ENCODE results near the gene PLAC9.
A peak's percentile ranks its signal among the peaks of the same experiment; 100 is the strongest.

PLAC9 gene

DNA sequence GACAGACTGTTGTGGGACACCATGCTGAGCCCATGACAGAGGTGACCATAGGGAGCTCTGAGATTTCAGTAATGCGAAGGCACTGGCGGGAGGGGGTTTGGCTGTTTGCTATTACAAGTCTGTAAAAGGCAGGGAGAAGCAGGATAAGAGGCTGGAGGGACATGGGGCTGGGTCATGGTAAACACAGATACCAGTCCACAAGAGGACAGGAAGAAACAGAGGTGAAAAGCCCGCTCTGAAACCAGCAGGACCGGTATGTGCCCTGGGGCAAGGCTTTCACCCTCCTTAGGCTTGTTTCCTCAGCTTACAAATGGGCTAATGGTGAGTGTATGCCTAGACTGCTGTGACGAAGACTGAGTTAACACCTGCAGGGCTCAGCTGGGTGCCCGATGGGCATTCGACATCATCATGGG, 38.7 kb downstream of the PLAC9 start:
- no peaks in the 10 kb centered on the region for H3K9me3 ChIP-seq (ENCODE audit: insufficient read depth, low read depth, low read length)
- no peak overlapping the region for H3K9ac ChIP-seq (ENCODE audit: low read depth, low read length)
- peaks cover 17% of the 10 kb centered on the region; the same call in 1 of the 2 replicates for H3K4me1 ChIP-seq (ENCODE audit: insufficient read depth, low read length)

DNA sequence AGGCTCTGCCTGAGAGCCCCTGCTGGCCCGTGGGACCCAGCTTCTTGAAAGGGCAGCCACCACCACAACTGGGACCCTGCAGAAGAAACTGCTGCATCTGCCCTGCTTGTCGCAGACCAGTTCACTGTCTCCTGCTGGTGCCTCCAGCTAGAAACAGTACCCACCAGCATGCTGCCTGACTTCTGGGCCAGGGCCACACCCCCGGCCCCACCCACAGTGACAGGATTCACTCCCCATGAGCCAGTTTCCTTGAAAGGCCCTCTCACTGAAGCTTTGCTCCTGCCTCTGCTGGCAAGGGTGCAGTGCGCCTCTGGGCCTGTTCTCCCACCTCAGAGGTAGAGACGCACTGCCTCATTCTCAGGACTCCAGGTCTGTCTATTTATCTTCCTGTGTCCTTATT, 40.4 kb downstream of the PLAC9 start:
- Histone ChIP-seq H3K4me1 (ENCODE audit: insufficient read depth, low read length) (peaks cover 17% of the 10 kb centered on the region; the same call in 1 of the 2 replicates), H3K4me3 (ENCODE audit: low read length) (no peak overlapping the region), H3K9me3 (ENCODE audit: insufficient read depth, low read depth, low read length) (no peaks in the 10 kb centered on the region), H3K9ac (ENCODE audit: low read depth, low read length) (no peak overlapping the region), H3K36me3 (ENCODE audit: insufficient read depth, low read length) (no peaks in the 10 kb centered on the region), H3K27ac (ENCODE audit: low read depth, low read length) (no peak overlapping the region), H3K27me3 (ENCODE audit: insufficient read depth, low read length) (no peaks in the 10 kb centered on the region)
- WGBS: 79% methylated on average over 5 of the region's 5 CpGs

More for the DNA sequence above, 38.7 kb downstream of the PLAC9 start:
- 57% methylated on average over 7 of the region's 7 CpGs for WGBS
- Histone ChIP-seq H3K27me3 (ENCODE audit: insufficient read depth, low read length) (no peaks in the 10 kb centered on the region), H3K4me3 (ENCODE audit: low read length) (no peak overlapping the region), H3K36me3 (ENCODE audit: insufficient read depth, low read length) (no peaks in the 10 kb centered on the region), H3K27ac (ENCODE audit: low read depth, low read length) (peak overlapping the region; percentile 35; the same call in 1 of the 2 replicates)

DNA sequence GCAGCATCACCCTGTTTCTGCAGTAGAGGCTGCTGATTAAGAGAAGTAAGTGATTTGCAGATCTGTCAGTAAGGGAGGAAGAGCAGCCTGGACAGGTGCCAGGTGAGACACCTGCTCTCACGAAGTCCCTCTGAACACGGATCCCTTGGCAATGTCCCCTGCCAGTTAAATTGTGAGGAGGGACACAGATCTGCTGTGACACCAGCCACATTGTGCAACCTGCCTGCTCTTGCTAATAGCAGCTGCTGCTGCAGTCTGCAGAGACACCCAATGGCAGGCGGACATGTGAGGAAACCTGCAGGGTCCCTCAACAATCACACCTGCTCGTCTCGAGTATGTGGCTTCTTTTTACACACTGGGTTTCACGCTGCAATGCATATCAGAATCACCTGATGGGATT, 40.9 kb downstream of the PLAC9 start:
- 92% methylated on average over 6 of the region's 6 CpGs for WGBS
- Histone ChIP-seq H3K4me1 (ENCODE audit: insufficient read depth, low read length) (peaks cover 17% of the 10 kb centered on the region; the same call in 1 of the 2 replicates), H3K4me3 (ENCODE audit: low read length) (no peak overlapping the region), H3K27ac (ENCODE audit: low read depth, low read length) (no peak overlapping the region), H3K9ac (ENCODE audit: low read depth, low read length) (no peak overlapping the region), H3K9me3 (ENCODE audit: insufficient read depth, low read depth, low read length) (no peaks in the 10 kb centered on the region), H3K36me3 (ENCODE audit: insufficient read depth, low read length) (no peaks in the 10 kb centered on the region), H3K27me3 (ENCODE audit: insufficient read depth, low read length) (no peaks in the 10 kb centered on the region)

DNA sequence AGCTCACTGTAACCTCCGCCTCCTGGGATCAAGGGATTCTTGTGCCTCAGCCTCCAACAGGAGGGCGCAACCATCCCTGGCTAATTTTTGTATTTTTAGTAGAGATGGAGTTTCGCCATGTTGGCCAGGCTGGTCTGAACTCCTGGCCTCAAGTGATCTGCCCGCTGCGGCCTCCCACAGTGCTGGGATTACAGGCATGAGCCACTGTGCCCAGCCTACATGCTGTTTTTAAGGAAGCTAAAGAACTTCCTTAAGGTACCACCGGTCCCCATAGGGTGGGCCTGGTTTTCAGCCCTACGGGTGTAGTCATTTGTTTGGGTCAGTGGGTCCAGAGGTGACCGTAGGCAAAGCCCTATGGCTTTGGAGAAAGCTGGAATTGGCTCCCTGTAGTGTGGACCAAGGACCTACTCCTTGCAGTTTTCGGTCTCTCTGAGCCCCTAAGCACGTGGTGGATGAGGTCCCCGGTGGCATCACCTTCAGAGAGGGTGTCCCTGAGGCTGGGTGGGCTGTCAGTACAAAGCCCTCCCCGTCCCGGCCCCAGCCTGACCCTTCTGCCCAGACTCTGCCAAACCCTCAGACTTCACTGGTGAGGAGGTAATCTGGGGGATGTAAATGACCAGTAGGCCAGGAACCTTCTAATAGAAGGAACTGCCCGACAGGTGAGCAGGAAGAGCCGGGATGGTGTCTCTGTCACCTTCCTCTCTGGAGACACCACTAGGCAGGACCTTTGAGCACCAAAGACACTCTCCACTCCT, 42.3 kb downstream of the PLAC9 start:
- no peak overlapping the region for H3K27ac ChIP-seq (ENCODE audit: low read depth, low read length)
- no peaks in the 10 kb centered on the region for H3K27me3 ChIP-seq (ENCODE audit: insufficient read depth, low read length)
- peaks cover 17% of the 10 kb centered on the region; the same call in 1 of the 2 replicates for H3K4me1 ChIP-seq (ENCODE audit: insufficient read depth, low read length)
- H3K9me3 ChIP-seq (ENCODE audit: insufficient read depth, low read depth, low read length): no peaks in the 10 kb centered on the region
- no peaks in the 10 kb centered on the region for H3K36me3 ChIP-seq (ENCODE audit: insufficient read depth, low read length)
- WGBS: 93% methylated on average over 15 of the region's 15 CpGs
- H3K9ac ChIP-seq (ENCODE audit: low read depth, low read length): no peak overlapping the region
- no peak overlapping the region for H3K4me3 ChIP-seq (ENCODE audit: low read length)

DNA sequence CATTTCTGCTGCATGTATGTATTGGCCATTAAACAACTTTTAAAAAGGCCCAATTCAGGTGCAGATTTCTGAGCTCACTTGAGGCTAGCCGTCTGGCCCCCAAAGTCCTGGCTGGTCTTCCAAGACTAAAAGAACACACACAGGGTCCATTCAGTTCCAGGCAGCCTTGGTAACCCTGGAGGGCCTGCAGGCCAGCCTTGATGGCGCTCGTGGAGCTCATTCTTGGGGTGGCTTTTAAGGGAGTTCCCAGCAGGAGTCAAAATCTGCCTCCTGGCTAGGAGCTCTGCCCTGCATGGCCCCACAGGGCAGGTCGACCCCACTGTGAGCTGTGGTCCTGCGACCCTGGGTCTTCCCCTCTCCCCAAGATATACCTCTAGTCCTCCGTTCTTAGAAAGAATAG, 44.0 kb downstream of the PLAC9 start:
- no peaks in the 10 kb centered on the region for H3K9me3 ChIP-seq (ENCODE audit: insufficient read depth, low read depth, low read length)
- H3K27me3 ChIP-seq (ENCODE audit: insufficient read depth, low read length): no peaks in the 10 kb centered on the region
- H3K27ac ChIP-seq (ENCODE audit: low read depth, low read length): no peak overlapping the region
- no peak overlapping the region for H3K9ac ChIP-seq (ENCODE audit: low read depth, low read length)
- H3K36me3 ChIP-seq (ENCODE audit: insufficient read depth, low read length): no peaks in the 10 kb centered on the region
- 89% methylated on average over 6 of the region's 6 CpGs for WGBS
- H3K4me3 ChIP-seq (ENCODE audit: low read length): no peak overlapping the region
- 0 out of 2 replicates have a peak, but pooled peaks cover 10% of the 10 kb centered on the region for H3K4me1 ChIP-seq (ENCODE audit: insufficient read depth, low read length)

DNA sequence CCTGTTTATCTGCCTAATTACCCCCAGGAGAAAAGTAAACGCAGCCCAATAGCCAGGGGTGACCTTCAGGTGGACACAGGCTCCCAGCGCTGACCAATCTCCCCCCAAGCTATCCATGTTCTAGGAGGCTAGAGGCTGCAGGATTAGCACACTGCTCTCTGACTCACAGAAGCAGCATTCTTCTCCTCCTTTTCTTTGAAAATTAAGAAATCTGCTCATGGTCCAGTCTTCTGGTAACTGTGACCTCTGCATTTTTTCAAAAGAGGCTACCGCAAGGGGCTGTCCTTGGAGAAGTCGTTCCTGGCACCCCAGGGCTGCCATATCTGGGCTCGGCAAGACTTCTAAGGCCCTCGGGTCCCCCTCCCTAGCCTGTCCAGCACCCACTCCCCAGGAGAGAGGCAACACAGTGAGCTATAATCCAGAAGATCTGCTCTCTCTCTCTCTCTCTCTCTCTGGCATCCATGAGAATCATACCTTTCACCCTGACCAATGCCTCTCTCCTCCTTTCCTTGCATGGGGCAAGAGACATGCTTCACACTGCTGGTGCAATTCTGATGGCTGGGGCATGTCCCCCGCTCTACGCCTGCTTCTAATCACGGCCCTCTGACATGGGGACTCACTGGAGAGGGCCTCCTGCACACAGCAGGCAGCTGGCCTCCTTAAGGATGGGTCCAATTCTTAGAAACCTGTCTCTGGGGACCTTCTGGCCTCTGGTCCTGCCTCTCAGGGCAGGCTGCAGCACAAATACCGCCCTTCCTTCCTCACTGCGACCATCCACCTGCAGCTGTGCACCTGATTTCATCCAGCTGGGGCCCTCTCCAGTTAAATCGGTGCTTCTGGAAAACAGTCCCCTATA, 45.5 kb downstream of the PLAC9 start:
- Histone ChIP-seq H3K4me3 (ENCODE audit: low read length) (no peak overlapping the region), H3K27ac (ENCODE audit: low read depth, low read length) (no peak overlapping the region), H3K9me3 (ENCODE audit: insufficient read depth, low read depth, low read length) (no peaks in the 10 kb centered on the region), H3K4me1 (ENCODE audit: insufficient read depth, low read length) (0 out of 2 replicates have a peak, but pooled peaks cover 4% of the 10 kb centered on the region), H3K27me3 (ENCODE audit: insufficient read depth, low read length) (no peaks in the 10 kb centered on the region), H3K9ac (ENCODE audit: low read depth, low read length) (no peak overlapping the region), H3K36me3 (ENCODE audit: insufficient read depth, low read length) (no peaks in the 10 kb centered on the region)
- WGBS: 81% methylated on average over 12 of the region's 12 CpGs

DNA sequence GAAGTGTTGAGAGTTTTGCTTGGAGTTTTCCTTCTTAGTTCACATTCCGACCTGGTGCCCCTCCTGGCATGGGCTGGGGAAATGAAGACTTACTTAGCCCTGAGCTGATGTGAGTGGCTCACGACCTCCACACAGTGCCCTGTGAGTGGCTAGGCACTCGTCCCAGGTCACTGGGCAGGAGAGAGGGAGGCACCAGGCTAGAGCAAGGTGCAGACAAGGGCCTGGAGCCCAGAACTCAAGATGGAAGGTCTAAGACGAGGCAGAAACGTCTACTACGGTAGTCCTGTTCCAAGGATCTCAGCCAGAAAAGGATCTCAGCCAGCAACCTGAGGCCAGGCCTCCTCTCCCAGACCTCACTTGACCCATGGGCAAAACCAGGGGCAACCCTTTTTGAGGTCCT, 50.5 kb downstream of the PLAC9 start:
- Histone ChIP-seq H3K27ac (ENCODE audit: low read depth, low read length) (no peak overlapping the region), H3K4me3 (ENCODE audit: low read length) (no peak overlapping the region), H3K27me3 (ENCODE audit: insufficient read depth, low read length) (no peaks in the 10 kb centered on the region), H3K9ac (ENCODE audit: low read depth, low read length) (no peak overlapping the region), H3K4me1 (ENCODE audit: insufficient read depth, low read length) (no peaks in the 10 kb centered on the region), H3K9me3 (ENCODE audit: insufficient read depth, low read depth, low read length) (no peaks in the 10 kb centered on the region), H3K36me3 (ENCODE audit: insufficient read depth, low read length) (no peaks in the 10 kb centered on the region)
- WGBS: 91% methylated on average over 6 of the region's 6 CpGs

DNA sequence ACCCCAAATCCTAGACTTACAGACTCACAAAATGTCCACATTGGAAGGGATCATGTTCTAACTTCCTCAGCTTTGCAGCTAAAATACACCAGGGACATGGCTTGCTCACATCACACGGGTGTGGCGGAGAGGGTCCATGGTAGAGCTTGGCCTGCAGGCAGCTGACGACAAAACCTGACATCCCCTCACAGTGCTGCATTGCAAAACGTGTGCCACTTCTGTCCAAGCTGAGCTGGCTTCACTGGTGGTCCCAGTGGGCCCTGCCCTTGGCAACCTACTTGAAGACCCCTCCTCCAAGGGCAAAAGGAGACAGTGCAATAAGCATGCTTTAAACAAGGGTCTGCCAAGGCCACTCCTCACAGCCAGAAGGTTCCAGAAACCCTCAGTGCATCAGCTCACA, 50.9 kb downstream of the PLAC9 start:
- no peak overlapping the region for H3K9ac ChIP-seq (ENCODE audit: low read depth, low read length)
- H3K4me3 ChIP-seq (ENCODE audit: low read length): no peak overlapping the region
- 89% methylated on average over 4 of the region's 4 CpGs for WGBS
- no peaks in the 10 kb centered on the region for H3K9me3 ChIP-seq (ENCODE audit: insufficient read depth, low read depth, low read length)
- no peaks in the 10 kb centered on the region for H3K4me1 ChIP-seq (ENCODE audit: insufficient read depth, low read length)
- no peaks in the 10 kb centered on the region for H3K36me3 ChIP-seq (ENCODE audit: insufficient read depth, low read length)
- no peaks in the 10 kb centered on the region for H3K27me3 ChIP-seq (ENCODE audit: insufficient read depth, low read length)
- H3K27ac ChIP-seq (ENCODE audit: low read depth, low read length): no peak overlapping the region

DNA sequence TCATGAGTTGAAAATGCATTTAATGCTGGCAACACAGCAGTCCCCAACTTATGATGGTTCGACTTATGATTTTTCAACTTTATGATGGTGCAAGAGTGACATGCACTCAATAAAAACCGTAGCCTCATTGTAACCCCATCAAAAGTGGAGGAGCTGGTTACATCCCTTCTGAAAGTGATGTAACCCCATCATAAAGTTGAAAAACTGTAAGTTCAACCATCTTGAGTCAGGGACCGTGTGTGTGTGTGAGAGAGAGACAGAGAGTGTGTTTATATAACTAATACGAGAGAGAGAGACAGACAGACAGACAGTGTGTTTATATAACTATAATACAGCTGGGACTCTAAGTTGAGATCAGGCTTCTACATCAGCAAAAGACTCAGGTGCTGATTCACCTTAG, 51.8 kb downstream of the PLAC9 start:
- H3K36me3 ChIP-seq (ENCODE audit: insufficient read depth, low read length): no peaks in the 10 kb centered on the region
- no peaks in the 10 kb centered on the region for H3K27me3 ChIP-seq (ENCODE audit: insufficient read depth, low read length)
- H3K9ac ChIP-seq (ENCODE audit: low read depth, low read length): no peak overlapping the region
- no peak overlapping the region for H3K4me3 ChIP-seq (ENCODE audit: low read length)
- no peaks in the 10 kb centered on the region for H3K9me3 ChIP-seq (ENCODE audit: insufficient read depth, low read depth, low read length)
- no peak overlapping the region for H3K27ac ChIP-seq (ENCODE audit: low read depth, low read length)
- no peaks in the 10 kb centered on the region for H3K4me1 ChIP-seq (ENCODE audit: insufficient read depth, low read length)
- 91% methylated on average over 4 of the region's 4 CpGs for WGBS

DNA sequence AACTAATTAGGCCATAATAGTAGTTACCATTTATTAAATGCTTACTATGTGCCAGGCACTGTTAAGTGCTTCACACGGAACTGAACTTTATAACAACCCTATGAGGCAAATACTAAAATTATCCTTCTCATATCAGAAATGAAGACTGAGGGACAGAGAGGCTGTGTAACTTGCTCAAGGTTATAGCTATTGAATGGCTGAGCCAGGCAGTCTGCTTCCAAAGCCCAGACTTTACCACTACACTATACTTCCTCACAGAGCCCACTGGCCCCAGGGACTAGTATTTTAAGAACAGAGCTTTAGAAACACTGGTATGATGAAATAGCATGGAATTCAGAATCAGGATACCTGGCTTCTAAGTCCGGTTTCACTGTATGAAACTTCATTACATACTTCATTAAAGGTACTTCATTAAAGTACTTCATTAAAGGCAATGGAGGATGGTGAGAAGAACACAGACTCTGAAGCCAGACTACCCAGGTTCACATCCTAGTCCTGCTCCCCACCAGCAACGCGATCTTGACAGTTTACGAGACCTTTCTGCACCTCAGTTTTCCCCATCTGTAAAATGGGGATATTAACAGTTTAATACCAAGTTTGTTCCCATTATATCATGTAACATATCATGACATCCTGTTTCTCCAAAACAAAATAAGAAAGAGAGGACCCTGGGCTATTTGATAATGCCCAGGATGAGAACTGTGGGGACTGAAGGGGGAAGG, 53.2 kb downstream of the PLAC9 start:
- Histone ChIP-seq H3K27me3 (ENCODE audit: insufficient read depth, low read length) (no peaks in the 10 kb centered on the region), H3K9me3 (ENCODE audit: insufficient read depth, low read depth, low read length) (no peaks in the 10 kb centered on the region), H3K9ac (ENCODE audit: low read depth, low read length) (no peak overlapping the region), H3K4me1 (ENCODE audit: insufficient read depth, low read length) (peaks cover 3% of the 10 kb centered on the region; the same call in 1 of the 2 replicates), H3K4me3 (ENCODE audit: low read length) (no peak overlapping the region), H3K36me3 (ENCODE audit: insufficient read depth, low read length) (no peaks in the 10 kb centered on the region), H3K27ac (ENCODE audit: low read depth, low read length) (no peak overlapping the region)
- 89% methylated on average over 5 of the region's 5 CpGs for WGBS
